ENCODE results near the gene SULT4A1.

Gene SULT4A1

GRCh38 chr22:43820651-43821305, 41.5 kb downstream of the SULT4A1 start:
- Histone ChIP-seq H3K9me3 (ENCODE audit: insufficient read depth, low read length, severe bottlenecking) (no peaks in the 10 kb centered on the region), H3K27ac (ENCODE audit: low read length) (no peak overlapping the region), H3K4me2 (ENCODE audit: insufficient read depth, low read length) (no peak overlapping the region), H3K36me3 (ENCODE audit: insufficient read depth, low read length) (no peaks in the 10 kb centered on the region), H3K79me2 (ENCODE audit: insufficient read depth, low read length) (no peaks in the 10 kb centered on the region), H2AFZ (ENCODE audit: low read depth, low read length) (no peak overlapping the region), H3K4me1 (ENCODE audit: insufficient read depth, low read length) (no peaks in the 10 kb centered on the region), H3K9ac (ENCODE audit: low read depth, low read length) (no peak overlapping the region), H3K27me3 (ENCODE audit: insufficient read depth, low read length, poor library complexity) (no peaks in the 10 kb centered on the region), H3K4me3 (ENCODE audit: low read depth in 1 of 2, low read length in 2 of 2) (no peak overlapping the region), H4K20me1 (ENCODE audit: insufficient read depth, low read length) (0 out of 2 replicates have a peak, but pooled peaks cover 5% of the 10 kb centered on the region)
- no peak for TF ChIP-seq CTCF (IDR thresholded peaks at IDR 0.05; ENCODE audit: borderline replicate concordance, extremely low read depth, low read length, poor library complexity, severe bottlenecking)
- no peak for TF ChIP-seq EZH2 (IDR thresholded peaks at IDR 0.05; ENCODE audit: borderline replicate concordance, low read depth, low read length, severe bottlenecking)
- ATAC-seq (ENCODE audit: insufficient read depth, low read depth) (no peak), DNase-seq (no peak)

GRCh38 chr22:43819931-43820640, 42.2 kb downstream of the SULT4A1 start:
- Histone ChIP-seq H3K36me3 (ENCODE audit: insufficient read depth, low read length) (no peaks in the 10 kb centered on the region), H3K79me2 (ENCODE audit: insufficient read depth, low read length) (no peaks in the 10 kb centered on the region), H3K27ac (ENCODE audit: low read length) (no peak overlapping the region), H3K9ac (ENCODE audit: low read depth, low read length) (no peak overlapping the region), H3K4me2 (ENCODE audit: insufficient read depth, low read length) (no peak overlapping the region), H3K4me1 (ENCODE audit: insufficient read depth, low read length) (no peaks in the 10 kb centered on the region), H3K27me3 (ENCODE audit: insufficient read depth, low read length, poor library complexity) (peaks cover 2% of the 10 kb centered on the region), H4K20me1 (ENCODE audit: insufficient read depth, low read length) (0 out of 2 replicates have a peak, but pooled peaks cover 7% of the 10 kb centered on the region), H2AFZ (ENCODE audit: low read depth, low read length) (no peak overlapping the region), H3K9me3 (ENCODE audit: insufficient read depth, low read length, severe bottlenecking) (no peaks in the 10 kb centered on the region), H3K4me3 (ENCODE audit: low read depth in 1 of 2, low read length in 2 of 2) (no peak overlapping the region)
- TF ChIP-seq CTCF (IDR thresholded peaks at IDR 0.05; ENCODE audit: borderline replicate concordance, extremely low read depth, low read length, poor library complexity, severe bottlenecking), result no peak
- no peak for TF ChIP-seq EZH2 (IDR thresholded peaks at IDR 0.05; ENCODE audit: borderline replicate concordance, low read depth, low read length, severe bottlenecking)
- ATAC-seq (ENCODE audit: insufficient read depth, low read depth), result no peak
- no peak for DNase-seq

GRCh38 chr22:43819421-43819921, 42.8 kb downstream of the SULT4A1 start:
- TF ChIP-seq EZH2 (IDR thresholded peaks at IDR 0.05; ENCODE audit: borderline replicate concordance, low read depth, low read length, severe bottlenecking) (no peak), CTCF (IDR thresholded peaks at IDR 0.05; ENCODE audit: borderline replicate concordance, extremely low read depth, low read length, poor library complexity, severe bottlenecking) (no peak)
- no peak overlapping the region for H2AFZ ChIP-seq (ENCODE audit: low read depth, low read length)
- no peak overlapping the region for H3K27ac ChIP-seq (ENCODE audit: low read length)
- peaks cover 2% of the 10 kb centered on the region for H3K27me3 ChIP-seq (ENCODE audit: insufficient read depth, low read length, poor library complexity)
- no peak overlapping the region for H3K4me2 ChIP-seq (ENCODE audit: insufficient read depth, low read length)
- 0 out of 2 replicates have a peak, but pooled peaks cover 8% of the 10 kb centered on the region for H4K20me1 ChIP-seq (ENCODE audit: insufficient read depth, low read length)
- DNase-seq, result no peak
- no peaks in the 10 kb centered on the region for H3K79me2 ChIP-seq (ENCODE audit: insufficient read depth, low read length)
- H3K9ac ChIP-seq (ENCODE audit: low read depth, low read length), result no peak overlapping the region
- H3K4me1 ChIP-seq (ENCODE audit: insufficient read depth, low read length), result no peaks in the 10 kb centered on the region
- no peak for ATAC-seq (ENCODE audit: insufficient read depth, low read depth)
- H3K36me3 ChIP-seq (ENCODE audit: insufficient read depth, low read length), result no peaks in the 10 kb centered on the region
- H3K4me3 ChIP-seq (ENCODE audit: low read depth in 1 of 2, low read length in 2 of 2), result no peak overlapping the region
- H3K9me3 ChIP-seq (ENCODE audit: insufficient read depth, low read length, severe bottlenecking), result no peaks in the 10 kb centered on the region

All from DND-41 (cell line).